OCI-LY7 (cell line): ENCODE results near the gene GALM.

ENCODE experiments used
- EZH2phosphoT487 ChIP-seq: fragments of 200-600 bp; sonication (generic); IDR thresholded peaks from 2 replicates; pipeline ENCODE4 v1.6.1; 2018; ENCODE audit warnings: low read depth, borderline replicate concordance, mild to moderate bottlenecking, mixed run types, antibody characterized with exemption, low read length, moderate library complexity, mixed read lengths
- TF ChIP-seq, protein P1 (sequence below): fragments of 200-600 bp; sonication (generic); conservative IDR thresholded peaks from 2 replicates; pipeline ENCODE4 v1.5.1; 2014; ENCODE audit warnings: mild to moderate bottlenecking, antibody characterized with exemption, low read length, moderate library complexity, mixed read lengths

- TF ChIP-seq, protein P1, sequence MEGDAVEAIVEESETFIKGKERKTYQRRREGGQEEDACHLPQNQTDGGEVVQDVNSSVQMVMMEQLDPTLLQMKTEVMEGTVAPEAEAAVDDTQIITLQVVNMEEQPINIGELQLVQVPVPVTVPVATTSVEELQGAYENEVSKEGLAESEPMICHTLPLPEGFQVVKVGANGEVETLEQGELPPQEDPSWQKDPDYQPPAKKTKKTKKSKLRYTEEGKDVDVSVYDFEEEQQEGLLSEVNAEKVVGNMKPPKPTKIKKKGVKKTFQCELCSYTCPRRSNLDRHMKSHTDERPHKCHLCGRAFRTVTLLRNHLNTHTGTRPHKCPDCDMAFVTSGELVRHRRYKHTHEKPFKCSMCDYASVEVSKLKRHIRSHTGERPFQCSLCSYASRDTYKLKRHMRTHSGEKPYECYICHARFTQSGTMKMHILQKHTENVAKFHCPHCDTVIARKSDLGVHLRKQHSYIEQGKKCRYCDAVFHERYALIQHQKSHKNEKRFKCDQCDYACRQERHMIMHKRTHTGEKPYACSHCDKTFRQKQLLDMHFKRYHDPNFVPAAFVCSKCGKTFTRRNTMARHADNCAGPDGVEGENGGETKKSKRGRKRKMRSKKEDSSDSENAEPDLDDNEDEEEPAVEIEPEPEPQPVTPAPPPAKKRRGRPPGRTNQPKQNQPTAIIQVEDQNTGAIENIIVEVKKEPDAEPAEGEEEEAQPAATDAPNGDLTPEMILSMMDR: no peak
- TF ChIP-seq EZH2phosphoT487: no peak
Measured at GRCh38 chr2:38701542-38701941, 35.6 kb downstream of the GALM start.
